GM18517 (cell line): ENCODE results near the gene CFAP74.

Source experiments
- ATAC-seq: cut with Tn5 transposase; IDR thresholded peaks from one replicate; pipeline ENCODE4 v1.9.1; 2021; ENCODE audit warnings: mild to moderate bottlenecking, moderate library complexity; ENCODE audit not compliant: unreplicated experiment

CFAP74 gene, protein sequence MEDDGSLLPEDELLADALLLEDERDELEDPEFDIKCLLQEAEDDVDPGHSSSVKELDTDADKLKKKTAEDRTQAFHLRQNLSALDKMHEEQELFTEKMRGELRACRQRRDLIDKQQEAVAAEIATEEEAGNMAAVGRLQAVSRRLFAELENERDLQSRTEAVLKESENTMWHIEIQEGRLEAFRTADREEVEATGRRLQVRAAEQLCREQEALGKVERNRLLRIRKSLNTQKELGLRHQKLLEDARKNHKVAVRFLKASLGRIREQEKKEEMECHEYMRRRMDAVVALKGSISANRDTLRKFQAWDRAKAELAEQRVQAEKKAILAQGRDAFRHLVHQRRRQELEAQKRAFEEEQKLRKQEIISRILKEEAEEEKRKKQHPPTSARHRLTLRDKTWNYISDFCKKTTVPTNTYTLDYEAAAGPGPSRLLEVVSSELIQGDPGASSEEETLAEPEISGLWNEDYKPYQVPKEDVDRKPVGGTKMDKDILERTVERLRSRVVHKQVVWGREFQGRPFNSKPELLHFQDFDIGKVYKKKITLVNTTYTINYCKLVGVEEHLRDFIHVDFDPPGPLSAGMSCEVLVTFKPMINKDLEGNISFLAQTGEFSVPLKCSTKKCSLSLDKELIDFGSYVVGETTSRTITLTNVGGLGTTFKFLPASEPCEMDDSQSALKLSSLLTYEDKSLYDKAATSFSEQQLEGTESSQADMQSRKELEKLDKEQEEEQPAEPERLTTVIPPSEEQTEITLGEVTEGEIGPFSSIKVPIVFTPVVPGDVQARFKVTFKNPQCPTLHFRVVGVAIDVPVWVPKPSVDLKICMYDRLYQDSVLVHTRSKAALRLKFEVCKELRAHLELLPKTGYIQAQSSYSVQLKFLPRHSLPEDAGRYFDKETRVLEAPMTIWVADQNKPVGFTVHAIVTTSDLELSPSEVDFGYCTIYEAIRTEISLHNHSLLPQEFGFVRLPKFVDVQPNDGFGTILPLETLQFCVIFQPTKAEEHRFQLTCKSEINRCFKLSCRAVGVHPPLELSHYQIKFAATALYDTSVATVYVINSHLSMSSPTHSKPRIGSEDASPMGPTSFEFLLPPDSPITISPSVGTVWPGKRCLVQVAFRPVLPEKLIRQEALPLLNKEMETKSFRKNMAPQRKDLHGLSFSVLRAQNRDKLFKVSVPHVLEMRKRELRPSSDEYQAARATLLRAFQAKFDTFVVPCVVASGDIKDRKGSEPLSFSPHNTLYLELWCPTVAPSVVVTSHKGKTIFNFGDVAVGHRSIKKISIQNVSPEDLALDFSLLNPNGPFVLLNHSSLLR (N-terminal part only)

GRCh38 chr1:2003541-2004131 lies at the start of gene CFAP74:
TSS of gene CFAP74 (minus strand) at chr1:2003786. CDS start at chr1:1990956, 12,830 bp downstream.
- ATAC-seq = no peak

- ATAC-seq = no peak
Observed at GRCh38 chr1:2053217-2053616, 49.6 kb upstream of the CFAP74 start.

- ATAC-seq = no peak
Observed at GRCh38 chr1:2052756-2053155, 49.2 kb upstream of the CFAP74 start.

- ATAC-seq = no peak
Observed at GRCh38 chr1:2052054-2052679, 48.6 kb upstream of the CFAP74 start.

- no peak for ATAC-seq
Observed at GRCh38 chr1:2050793-2051682, 47.5 kb upstream of the CFAP74 start.

DNA sequence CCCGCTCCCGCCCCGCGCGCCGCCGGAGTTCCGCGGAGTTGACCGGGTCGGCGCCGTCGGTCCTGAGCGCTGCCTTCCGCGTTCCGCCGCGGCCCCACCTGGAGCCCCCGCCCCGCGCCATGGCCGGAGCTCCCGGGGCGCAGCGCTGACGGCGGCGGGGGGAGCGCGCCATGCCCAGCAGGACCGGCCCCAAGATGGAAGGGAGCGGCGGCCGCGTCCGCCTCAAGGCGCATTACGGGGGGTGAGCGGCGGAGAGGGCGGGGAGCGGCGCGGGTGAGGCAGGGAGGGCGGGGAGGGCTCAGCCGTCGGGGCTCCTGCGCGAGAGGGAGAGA lies 46.8 kb upstream of the CFAP74 start:
- no peak for ATAC-seq

DNA sequence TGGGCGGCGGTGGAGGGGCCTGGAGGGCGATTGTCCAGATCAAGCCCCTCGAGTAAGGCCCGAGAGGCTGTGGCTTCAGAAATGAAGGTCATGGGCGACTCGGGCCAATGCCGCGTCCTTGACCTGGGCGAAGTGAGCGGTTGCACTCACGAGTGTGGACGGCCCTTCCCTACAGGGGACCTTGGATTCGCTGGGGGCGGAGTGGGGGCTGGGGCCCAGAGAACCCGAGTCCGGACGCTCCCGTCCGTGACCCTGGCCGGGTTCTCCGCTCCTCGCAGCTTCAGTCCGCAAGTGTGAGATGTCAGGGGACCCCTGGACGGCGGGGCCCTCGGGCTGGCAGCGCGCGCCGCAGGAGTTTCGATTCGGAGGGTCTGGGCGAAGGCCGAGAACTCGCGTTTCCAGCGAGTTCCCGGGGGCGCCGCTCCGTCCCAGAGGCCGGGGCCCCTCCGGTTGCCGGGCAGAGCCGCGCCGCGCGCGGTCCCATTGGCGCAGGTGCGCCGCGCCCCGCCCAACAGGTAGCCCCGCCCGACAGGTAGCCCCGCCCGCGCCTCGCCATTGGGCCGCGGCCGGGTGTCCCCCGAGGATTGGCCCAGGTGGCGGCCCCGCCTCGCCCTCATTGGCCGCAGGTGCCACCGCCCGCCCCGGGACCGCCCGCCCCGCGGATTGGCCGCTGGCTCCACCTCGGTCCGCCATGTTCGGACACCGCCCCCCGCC lies 46.3 kb upstream of the CFAP74 start, which contains the start of gene PRKCZ:
TSS of gene PRKCZ (plus strand) at position 694 of the 714 bp plus-strand sequence. CDS start 220 bp downstream, outside the sequence.
- ATAC-seq = peak; percentile 55

GRCh38 chr1:2049225-2049717 lies 45.7 kb upstream of the CFAP74 start:
- no peak for ATAC-seq

DNA sequence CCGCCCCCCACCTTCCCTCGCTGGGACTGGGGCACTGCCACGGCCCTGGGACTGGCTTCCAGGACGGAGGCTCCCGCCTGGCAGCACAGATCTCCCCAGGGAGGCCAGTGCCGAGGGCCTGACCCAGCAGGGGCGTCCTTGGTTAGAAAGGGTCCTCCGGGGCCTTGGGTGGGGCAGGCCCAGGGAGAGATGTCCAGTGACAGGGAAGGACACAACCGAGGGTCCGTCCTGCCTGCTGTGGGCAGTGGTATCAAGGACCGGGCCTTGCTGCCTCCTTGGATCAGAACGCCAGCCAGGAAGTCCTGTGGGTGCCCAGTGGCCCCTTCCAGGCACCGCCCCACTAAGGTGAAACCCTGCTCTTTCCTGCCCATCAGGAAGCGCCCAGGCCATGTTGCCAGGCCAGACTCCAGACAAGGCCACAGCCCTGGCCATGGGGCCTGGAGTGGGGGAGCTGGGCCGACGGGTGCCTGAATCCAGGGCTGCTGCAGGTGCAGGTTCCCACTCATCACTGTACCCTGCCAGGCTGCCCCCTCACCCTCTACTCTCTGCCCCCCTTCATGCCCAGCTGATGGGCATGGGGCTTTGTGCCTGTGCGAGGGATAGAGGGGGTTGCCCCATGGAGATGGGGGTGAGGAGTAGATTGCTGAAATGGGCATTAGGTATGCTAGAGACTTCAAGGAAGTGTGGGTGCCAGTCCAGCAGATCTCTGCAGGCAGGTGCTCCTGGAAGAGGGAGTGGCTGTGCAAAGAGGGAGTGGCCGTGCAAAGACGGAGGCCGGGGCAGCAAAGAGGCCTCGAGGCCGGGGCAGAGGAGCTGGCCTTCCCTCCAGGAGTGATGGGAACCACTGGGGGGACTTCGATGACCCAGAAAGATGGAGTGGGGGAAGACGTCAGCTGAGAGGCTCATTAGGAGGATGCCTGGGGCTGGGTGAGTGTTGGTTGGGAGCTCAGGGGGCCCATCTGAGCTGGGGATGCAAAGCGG lies 44.5 kb upstream of the CFAP74 start:
- no peak for ATAC-seq

DNA sequence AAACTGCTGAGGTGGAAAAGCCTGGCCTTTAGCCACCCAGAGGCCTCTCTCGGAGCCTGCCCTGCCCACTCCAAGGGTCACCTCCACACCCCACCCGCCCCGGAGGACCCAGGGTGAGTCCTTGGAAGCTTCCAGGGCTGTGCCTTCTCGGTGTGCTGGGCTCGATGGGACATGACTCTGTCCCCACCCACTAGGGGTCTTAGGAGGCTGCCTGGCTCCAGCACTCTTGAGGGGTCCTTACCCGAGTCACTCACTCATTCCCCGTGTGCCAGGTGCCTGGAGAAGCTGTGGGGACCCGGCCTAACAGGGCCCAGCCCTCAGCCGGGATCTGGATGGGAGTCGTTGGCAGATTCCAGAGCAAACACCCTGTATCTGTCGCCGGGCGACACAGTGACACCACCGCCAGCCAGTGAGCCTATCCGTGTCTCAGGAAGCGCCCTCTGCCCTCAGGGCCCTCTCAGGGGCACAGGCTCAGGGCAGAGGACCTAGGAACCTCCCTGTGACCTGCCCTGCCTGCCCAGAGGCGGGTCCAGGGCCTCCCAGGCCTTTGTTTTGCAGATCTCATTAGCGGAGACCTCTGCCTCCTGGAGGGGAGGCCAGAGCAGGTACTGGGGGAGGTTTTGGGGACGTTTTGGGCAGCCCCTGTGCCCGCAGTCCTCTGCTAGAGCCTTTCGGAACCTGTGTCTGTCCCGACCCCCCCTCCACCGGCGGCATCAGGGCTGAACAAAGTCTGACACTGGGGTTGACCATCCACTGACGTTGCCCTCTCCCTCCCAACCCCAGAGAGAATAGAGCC lies 43.6 kb upstream of the CFAP74 start:
- no peak for ATAC-seq

GRCh38 chr1:2046174-2046917 lies 42.8 kb upstream of the CFAP74 start:
- ATAC-seq = no peak

- no peak for ATAC-seq
Observed at GRCh38 chr1:2045468-2046173, 42.0 kb upstream of the CFAP74 start.

DNA sequence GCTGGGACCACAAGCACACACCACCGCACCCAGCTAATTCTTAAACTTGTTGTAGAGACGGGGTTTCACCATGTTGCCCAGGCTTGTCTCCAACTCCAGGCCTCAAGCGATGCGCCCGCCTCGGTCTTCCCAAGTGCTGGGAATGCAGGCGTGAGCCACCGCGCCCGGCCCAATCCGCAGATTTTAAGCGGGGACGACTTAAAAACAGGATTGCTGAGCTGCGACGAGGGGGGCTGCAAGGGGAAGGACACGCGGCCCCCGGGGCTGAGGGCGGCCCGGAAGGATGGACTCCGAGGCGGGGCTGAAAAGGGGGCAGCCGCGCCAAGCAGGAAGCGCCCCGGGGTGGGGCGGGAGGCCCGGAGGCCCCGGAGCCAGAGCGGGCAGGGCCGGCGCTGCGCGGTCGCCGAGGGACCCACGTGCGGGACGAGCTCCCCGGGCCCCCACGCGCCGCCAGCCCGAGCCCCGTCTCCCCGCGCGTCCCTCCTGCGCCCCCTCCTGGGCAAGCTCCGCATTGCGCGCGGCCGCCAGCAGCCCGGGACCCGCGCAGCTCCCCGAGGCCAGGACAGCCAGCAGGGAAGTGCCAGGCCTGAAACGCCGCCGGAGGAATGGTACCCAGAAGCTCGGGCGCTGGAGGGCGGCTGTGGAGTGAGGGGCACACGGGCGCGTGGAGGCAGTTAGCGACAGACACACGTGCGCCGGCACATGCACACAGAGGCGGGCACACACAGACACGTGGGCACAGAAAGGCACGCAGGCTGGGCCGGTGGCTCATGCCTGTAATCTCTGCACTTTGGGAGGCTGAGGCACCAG lies 41.1 kb upstream of the CFAP74 start:
- no peak for ATAC-seq

DNA sequence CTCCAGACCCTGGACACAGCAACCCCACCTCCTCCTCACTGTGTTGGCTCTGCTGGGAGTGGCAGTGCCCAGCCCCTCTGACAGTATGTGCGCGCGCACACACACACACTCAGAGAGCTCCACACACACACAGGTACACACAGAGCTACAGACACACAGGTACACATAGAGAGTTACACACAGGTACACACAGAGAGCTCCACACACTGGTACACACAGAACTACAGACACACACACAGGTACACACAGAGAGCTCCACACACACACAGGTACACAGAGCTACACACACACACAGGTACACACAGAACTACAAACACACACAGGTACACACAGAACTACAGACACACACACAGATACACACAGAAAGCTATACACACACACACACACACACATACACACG lies 40.3 kb upstream of the CFAP74 start:
- ATAC-seq = no peak
